DMS 273 (cell line): ENCODE results near the gene OXTR.

Source experiments
- DNase-seq: peaks from one replicate; lab custom pipeline; 2025; ENCODE audit not compliant: unreplicated experiment; lab: John Stamatoyannopoulos, UW

OXTR gene

GRCh38 chr3:8713901-8714759 is 55.3 kb downstream of the OXTR start:
- peak; percentile 25 for DNase-seq

- DNase-seq = peak; percentile 79
Observed at GRCh38 chr3:8712908-8713255, 56.5 kb downstream of the OXTR start.

GRCh38 chr3:8712045-8712907 is 57.1 kb downstream of the OXTR start:
- DNase-seq = peak; percentile 90

- peak; percentile 39 for DNase-seq
Observed at GRCh38 chr3:8709801-8710507, 59.5 kb downstream of the OXTR start.

- DNase-seq = no peak
Observed at GRCh38 chr3:8709287-8709686, 60.1 kb downstream of the OXTR start.

- no peak for DNase-seq
Observed at GRCh38 chr3:8705575-8705974, 63.8 kb downstream of the OXTR start.

- DNase-seq = no peak
Observed at GRCh38 chr3:8702560-8702959, 66.9 kb downstream of the OXTR start.
